Stimulated activated CD8-positive, alpha-beta memory T cell treated with anti-CD3 and anti-CD28 coated beads, Interleukin-7, amount 100 ng/mL, for 1 hour (primary cell): ENCODE data around the gene SUSD3.
"Not testable (repeated sequence)": the region's sequence is repeated elsewhere in the genome, so short reads cannot be mapped to it uniquely, and the experiment has no call there.

Experiments
- DNase-seq, 2 donors: peaks; one replicate each; pipeline ENCODE4 v3.0.0-alpha.2; 2020; ENCODE audit warnings: low read depth in 2 of 2

SUSD3 gene

DNA sequence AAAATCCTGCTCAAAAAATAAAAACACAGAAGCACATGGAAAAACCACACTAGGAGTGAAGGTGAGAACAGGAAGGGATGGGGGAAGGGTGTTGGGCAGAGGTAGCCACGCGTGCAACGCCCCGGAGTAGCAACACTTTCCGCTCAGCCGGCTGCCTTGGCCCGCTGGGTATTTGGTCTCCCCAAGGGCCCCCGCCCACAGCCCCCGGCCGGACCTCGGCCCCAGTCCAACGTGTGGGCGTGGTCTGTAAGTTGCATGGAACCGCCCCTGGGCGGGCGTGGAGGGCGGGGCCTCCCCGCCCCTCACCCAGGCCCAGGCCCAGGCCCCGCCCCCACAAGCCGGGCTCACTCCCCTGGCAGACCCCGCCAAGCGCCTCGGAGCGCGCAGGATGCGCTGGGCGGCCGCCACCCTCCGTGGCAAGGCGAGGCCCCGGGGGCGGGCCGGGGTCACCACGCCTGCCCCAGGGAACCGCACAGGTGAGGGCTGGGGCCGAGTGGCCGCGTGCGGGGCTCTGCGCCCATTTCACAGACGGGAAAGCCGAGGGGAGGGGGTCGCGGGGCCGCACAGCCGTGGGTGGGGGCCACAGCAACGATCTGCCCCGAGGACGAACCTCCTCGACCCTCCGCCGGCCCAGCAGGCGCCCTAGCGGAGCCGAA, at the start of gene SUSD3:
Gene SUSD3 (plus strand): TSS at position 347 of the 656 bp plus-strand sequence. CDS start 42 bp downstream, at position 389.
- DNase-seq, result peak; percentile 23 to 30

- no peak for DNase-seq
Measured at GRCh38 chr9:93009337-93010015, 49.0 kb upstream of the SUSD3 start.

GRCh38 chr9:93010056-93010455, 48.4 kb upstream of the SUSD3 start:
- no peak for DNase-seq

DNA sequence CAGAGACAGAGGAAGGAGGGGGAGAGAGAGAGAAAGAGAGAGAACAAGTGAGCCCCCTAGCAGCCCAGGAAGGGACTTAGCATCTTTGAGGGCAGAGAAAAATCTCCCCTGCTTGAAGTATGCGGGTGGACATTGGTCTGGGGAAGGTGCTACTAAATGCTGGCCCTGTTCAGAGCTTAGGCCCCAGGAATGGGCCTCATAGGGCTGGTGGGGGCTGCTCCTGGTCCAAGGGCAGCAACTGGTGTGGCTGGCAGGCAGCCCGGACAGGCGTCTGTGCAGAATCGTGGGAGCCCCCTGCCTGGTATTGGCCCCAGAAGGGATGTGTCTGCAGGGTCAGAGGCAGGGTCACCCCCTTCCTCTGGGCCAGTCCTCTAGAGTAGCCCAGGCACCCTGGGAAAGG, 47.8 kb upstream of the SUSD3 start:
- no peak for DNase-seq

DNA sequence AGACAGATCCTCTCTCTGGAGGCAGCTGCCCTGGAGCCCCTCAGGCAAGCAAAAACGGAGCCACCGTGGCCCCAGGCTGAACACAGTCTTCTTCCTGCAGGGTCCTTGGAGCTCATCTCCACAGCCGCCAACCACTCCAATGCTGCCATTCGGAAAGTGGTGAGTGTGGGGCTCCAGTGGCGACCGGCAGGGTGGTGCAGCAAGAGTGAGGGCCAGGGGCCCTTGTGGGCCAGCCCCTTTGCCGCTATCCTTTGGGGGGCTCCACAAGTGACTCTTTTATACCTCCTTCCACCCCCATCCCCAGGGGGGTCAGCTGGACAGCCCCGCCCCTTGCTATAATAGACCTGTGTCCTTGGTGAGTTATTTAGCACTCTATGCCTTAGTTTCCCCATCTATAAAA, 47.4 kb upstream of the SUSD3 start:
- DNase-seq, result no peak

DNA sequence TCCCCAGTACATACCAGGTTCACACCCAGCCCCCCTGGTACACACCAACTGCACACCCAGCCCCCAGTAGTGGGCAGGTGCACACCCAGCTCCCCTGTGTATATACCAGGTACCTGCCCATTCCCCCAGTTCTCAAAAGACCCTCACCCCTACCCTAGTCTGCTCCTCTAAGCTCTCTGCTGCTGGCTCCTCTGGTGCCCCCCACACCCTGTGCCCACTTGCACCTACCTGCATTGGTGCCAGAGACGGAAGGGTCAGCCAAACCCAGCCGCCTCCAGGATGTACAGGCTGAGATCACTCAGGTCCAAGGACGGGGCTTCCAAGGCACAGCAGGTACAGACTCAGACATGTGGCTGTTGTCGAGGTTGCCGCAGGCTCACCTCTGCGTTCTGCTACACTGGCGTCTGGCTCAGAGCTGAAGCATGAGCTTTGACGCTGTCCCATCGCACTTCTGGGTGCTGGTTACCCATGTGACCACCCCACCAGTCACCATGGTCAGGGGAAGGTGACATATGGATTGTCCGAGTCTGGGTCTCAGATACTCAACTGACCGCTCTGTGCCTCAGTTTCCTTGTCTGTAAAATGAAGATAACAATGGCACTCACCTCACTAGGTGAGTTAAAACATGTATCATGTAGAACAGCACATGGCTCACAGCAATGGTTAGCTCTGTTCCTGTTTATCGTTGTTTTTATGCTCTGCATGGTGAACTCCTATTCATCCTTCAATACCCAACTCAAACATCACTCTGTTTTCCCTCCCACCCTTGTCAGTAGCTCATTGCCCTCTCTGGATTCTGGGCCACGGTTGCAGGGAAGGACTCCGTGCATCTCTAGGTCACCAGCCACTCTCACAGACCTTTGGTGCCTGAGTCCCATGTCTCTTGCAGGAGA, 45.3 kb upstream of the SUSD3 start:
- no peak for DNase-seq

- DNase-seq, result no peak
Measured at GRCh38 chr9:93013856-93014582, 44.5 kb upstream of the SUSD3 start.

DNA sequence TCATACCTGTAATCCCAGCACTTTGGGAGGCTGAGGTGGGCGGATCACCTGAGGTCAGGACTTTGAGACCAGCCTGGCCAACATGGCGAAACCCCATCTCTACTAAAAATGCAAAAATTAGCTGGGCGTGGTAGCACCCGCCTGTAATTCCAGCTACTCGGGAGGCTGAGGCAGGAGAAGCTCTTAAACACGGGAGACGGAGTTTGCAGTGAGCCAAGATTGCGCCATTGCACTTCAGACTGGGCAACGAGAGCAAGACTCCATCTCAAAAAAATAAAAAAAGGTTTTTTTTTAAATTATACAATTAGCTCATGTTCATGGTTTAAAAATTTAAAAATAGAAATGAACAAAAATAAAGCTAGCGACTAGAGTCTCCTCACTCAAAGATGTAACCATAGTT, 43.3 kb upstream of the SUSD3 start:
- not testable (repeated sequence) for DNase-seq

DNA sequence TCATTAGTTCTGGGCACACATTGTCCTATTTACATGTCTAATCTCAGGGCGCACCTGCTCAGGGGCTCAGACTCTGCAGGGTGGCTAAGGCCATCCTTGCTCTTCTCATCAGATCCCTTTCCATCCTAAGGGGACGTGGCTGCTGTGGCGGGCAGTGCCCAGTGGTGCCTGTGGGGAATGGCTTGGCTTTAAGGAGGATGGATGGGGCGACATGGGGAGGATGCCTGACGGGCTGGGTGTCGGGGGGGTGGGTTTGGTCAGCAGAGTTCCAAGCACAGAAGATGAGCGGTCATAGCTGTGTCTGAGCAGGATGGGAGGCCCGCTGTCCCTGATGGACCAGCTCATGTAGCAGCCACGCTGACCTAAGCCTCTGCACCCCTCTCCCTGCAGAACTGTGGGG, 40.9 kb upstream of the SUSD3 start:
- DNase-seq, result no peak

DNA sequence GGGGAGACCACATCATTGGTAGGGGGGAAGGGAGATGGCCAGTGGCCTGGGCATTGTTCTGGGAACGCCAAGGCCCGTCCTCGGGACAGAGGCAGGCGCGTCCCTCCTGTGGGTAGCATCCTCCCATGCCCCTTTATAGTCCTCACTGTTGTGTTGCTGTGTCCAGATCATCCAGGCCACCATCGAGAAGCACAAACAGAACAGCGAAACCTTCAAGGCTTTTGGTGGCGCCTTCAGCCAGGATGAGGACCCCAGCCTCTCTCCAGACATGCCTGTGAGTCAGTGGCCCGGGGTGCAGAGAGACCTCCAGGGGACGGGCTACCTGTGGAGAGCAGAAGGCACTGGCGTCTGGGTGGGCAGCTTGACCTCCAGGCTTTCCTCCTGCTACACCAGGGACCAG, 38.4 kb upstream of the SUSD3 start:
- no peak for DNase-seq

- DNase-seq, result no peak
Measured at GRCh38 chr9:93020771-93021670, 37.5 kb upstream of the SUSD3 start.

- no peak for DNase-seq
Measured at GRCh38 chr9:93022066-93022465, 36.4 kb upstream of the SUSD3 start.

GRCh38 chr9:93022721-93023520, 35.6 kb upstream of the SUSD3 start:
- DNase-seq, result no peak

DNA sequence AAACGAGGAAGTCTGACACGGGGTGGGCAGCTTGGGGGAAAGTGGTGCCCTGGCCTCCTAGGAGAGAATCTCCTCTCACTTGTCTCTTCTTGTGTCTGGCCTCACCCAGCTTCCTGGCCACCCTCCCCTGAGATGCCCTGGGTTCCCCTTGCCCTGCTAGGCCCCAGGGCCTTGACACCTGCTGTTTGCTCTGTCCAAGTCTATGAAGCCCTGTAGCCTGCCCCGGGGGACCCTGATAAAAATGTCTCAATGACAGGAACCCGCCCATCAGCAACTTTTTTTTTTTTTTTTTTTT, 35.0 kb upstream of the SUSD3 start:
- no peak for DNase-seq

- DNase-seq, result no peak
Measured at GRCh38 chr9:93024646-93024910, 33.9 kb upstream of the SUSD3 start.

DNA sequence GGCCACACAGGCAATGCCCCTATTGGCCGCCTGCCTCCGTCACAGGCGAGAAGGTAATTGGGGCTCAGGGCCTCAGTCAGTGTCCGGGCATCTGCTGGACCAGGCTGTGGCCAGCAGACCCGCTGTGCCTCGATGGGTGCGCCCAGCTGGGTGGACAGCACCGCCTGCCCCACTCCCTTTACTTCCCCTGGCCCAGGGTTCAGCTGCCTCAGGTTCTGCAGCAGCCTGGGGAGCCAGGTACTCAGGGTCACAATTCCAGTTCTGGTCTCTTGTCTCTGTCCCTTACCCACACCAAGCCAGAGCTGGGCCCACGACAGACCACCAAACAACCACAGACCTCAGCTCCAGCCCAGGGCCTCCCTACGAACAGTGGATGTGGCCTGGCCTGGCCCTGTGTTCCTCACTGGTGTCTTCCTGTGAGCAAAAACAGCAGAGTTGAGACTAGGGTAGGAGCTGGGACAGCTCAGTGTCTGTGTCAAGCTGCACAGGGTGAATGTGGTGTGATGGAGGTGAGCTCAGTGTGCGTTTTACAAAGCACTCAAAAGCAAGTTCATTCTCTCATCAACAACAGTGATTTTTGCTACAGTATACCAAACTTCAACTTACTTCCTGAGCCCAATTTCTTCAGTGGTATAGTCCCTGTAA, 33.4 kb upstream of the SUSD3 start:
- no peak for DNase-seq

- DNase-seq, result no peak
Measured at GRCh38 chr9:93025736-93026135, 32.8 kb upstream of the SUSD3 start.

- no peak for DNase-seq
Measured at GRCh38 chr9:93026640-93027039, 31.9 kb upstream of the SUSD3 start.

DNA sequence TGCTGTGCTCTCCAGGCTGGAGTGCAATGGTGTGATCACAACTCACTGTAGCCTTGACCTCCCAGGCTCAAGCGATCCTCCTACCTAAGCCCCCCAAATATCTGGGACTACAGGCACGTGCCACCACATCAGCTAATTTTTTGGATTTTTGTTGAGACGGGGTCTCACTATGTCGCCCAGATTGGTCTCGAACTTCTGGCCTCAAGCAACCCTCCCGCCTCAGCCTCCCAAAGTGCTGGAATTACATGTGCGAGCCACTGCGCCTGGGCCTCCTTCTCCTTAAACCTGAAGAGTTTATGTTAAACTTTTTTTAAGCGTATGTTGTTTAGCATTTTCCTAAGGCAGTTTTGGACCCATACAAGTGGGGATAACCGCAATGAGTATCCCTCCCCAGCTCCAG, 30.8 kb upstream of the SUSD3 start:
- DNase-seq, result no peak

DNA sequence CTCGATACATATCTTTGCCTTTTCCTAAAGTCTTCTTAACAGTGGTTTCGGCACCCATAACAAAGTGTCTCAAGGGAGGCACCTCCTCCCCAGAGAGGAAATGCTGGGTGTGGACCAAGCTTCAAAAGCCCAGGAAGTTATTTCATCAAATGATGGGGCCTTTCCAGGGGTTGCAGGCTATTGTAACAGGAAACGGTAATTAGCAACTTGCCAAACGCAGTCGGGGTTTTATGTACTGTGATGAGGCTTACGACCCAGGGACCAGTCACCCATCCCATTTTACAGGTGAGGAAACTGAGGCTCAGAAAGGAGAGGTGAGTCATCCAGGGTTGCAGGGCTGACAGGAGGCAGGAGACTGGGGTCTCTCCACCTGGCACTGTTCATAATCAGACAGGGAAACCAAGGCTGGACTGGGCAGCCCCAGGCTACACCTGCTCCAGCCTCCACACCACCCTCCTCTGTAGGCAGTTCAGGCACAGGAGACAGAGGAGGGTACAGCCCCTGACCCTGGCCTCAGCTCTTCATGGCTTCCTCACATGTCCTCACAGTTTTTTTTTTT, 30.0 kb upstream of the SUSD3 start:
- peak; percentile 8 to 21 for DNase-seq
